NCI-H2107 treated with DMSO at 0.1 percent for 48 hours (cell line): ENCODE results near the gene FABP2.
"Not testable (repeated sequence)": the region's sequence is repeated elsewhere in the genome, so short reads cannot be mapped to it uniquely, and the experiment has no call there.

Experiments
- DNase-seq: peaks from one replicate; lab custom pipeline; 2025; ENCODE audit not compliant: unreplicated experiment; lab: John Stamatoyannopoulos, UW

Gene FABP2

DNA sequence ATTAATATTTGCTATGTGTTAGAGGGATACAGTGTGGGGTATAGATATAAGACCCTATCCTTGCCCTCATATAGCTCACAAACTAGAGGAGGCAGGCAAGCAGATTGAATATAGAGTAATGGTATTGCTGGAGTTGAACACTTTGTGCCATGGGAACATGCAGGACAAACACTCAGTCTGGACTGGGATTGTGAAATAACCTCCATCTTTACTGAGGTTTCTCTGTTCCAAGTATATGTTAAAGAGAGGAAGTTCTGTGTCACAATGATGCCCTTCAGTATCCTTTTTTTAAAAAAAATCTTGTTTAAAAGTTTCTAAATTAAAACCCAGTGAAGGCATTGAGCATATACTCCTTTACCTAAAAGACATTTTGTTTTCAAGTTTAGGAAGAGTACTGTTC is 8.7 kb downstream of the FABP2 start:
- no peak for DNase-seq

DNA sequence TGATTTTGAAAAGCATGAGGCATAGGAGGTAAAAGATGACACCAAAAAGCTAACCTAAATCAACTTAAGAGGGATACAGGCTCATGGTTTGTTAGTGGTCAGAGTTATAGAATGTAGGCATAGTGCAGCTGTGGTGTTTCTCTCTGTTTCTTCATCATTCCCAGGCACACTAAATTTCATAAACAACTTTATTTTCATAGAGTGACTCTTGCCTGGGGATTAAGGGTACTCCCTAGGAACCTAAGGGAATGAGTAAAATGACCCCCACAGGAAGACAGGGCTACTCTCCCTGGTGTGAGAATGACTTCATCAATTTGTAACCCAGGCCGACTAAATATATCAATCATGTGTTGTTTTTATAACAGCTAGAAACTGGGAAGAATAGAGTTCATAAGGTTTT is 11.1 kb downstream of the FABP2 start:
- DNase-seq = no peak

DNA sequence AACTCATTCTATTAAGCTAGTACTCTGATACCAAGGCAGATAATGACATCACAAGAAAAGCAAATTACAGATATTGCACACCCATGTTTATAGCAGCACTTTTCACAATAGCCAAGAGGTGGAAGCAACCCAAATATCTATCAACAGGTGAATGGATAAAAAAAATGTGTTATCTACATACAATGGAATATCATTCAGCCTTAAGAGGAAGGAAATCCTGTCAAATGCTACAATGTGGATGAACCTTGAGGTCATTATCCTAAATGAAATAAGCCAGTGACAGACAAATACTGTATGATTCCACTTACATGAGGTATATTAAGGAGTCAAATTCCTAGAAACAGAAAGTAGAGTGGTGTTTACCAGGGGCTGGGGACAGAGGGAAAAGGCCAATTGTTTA is 14.3 kb downstream of the FABP2 start:
- no peak for DNase-seq

DNA sequence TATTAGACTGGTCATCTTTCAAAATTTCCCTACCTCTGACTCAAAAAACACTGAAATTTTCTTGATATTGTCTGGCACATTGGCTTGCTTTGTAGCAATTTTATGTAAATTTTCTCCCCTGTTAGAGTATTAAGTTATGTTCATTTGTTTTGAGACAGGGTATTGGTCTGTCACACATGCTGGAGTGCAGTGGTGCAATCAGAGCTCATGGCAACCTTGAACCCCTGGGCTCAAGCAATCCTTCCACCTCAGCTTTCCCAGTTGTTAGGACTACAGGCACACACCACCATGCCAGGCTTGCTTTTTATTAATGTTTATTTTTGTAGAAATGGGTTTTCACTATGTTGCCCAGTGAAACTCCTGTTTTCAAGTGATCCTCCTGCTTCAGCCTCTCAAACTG is 17.5 kb downstream of the FABP2 start:
- DNase-seq = no peak

DNA sequence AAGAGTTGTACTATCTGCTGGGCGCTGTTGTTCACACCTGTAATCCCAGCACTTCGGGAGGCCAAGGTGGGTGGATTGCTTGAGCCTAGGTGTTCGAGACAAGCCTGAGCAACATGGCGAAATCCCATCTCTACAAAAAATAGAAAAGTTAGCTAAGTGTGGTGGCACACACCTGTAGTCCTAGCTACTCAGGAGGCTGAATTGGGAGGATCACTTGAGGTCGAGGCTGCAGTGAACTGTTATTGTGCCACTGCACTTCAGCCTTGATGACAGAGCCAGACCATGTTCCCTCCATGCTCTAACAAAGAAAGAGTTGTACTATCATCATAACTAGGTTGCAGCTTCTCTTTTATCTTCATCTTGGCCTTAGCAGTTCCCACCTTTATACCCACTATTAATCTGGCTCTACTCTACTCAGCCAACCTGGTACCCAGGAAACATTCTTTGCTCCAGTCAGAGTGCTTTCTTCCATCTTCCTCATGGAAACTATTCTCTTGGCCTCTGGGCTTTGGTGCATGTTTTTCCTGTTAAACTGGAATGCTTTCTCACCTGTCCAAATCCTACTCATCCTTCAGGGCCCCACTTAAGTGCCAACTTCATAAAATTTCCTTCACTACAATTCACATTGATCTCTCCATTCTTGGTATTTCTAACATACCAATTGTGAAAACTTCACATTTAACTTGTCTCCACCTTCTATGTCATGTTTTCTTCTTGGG is 18.2 kb downstream of the FABP2 start:
- DNase-seq = no peak

DNA sequence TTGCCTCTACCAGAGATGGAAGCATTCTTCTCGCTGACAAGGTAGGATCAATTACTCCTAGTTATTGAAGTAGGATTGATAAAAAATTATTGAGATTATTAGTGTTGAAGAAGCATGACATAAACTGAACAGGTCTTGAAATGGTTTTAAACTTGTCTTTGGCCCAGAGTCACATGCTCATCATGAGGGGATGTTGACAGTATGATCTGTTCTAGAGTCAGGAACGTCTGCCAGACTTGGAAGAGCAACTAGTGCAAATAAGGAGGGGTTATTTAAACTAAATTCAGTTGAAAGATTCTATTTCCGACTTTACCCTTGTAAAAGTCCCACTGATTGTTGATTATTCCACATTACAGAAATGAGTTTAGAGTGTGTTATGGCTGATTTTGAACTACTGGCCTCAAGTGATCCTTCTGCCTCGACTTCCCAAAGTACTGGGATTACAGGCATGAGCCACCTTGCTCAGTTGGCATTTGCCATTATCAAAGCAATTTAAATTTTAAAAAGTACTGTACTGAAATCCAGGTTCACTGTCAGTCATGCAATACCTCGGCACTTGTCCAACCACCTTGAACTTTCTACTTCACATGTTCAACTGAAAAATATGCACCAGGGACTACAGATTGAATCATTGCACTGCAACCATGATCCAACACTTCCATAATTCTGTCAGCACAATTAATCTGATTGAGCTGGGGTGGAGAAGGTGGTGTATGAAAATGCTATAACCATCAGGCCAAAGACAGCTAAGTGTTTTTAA is 19.7 kb downstream of the FABP2 start:
- DNase-seq = no peak

DNA sequence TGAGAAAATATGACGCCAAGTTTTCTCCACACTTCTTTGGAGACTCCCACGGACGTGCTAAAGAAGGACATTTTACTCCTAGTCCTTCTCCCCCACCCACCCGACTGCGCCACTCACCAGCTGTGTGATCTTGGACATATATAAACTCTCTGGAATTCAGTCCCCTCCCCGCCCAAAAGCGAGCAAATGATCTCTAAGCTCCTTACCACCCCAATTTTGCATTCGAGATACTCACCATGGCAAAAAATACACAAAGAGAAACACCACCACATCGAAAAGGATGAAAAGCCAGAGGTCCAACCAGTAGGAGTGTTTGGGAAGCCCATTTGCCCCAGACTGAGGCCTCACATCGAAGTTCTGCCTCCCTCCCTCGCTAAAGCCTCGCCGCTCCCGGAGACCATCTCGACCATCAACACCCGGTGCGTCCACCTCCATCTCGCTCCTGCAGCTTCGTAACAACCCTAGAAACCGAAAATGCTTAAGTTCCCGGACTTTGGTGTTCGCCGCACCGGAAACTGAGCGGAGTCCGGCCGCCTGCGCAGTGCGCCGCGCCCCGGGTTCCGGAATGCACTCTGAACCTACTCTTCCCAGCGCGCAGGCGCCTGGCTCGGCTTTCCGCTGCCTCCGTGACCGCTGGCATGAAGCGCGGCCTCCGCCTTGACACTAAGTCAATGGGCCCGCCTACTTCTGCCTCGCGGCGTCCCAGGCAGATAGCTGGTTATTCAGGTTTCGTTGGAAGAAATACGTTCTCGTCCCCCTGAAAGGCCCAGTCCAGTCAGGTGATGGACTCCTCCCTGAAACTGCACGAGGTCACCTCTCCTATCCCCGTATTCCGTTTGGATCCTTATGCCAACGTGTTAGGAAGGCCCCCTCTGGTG is 21.6 kb downstream of the FABP2 start:
- no peak for DNase-seq

DNA sequence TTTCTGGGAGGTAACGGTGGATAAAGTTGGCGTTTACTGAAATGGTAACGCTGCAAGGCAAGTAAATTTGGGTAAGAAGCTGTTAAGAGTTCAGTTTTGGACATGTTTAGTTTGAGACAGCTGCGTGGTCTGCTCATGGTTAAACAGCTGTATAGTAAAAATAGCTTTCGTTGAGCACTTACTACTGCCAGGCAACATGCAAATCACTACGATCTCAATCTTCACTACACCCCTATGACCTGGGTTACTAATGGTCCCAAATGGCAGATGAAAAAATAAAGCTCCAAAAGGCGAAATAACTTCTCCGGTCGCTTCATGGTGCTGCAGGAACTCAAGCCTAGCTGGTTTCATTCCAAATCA is 22.2 kb downstream of the FABP2 start:
- no peak for DNase-seq

DNA sequence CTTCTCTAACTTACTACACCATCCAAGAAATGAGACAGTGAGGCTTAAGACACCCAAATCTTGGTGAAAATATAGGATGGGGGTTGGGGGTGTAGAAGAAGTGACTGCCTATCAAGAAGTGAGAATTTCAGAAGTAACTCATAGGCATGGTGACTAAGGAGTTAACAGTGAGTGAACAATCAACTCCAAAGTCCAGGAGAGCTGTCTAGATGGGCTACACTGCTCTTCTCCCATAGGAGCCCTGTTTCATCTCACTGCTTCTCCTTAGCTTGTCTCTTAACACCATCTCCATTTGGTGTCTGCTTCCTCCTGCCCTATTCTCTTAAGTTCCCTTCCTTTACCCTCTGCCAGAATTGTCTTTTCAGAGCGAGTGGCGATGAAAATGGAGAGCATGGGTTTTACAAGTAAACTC is 22.7 kb downstream of the FABP2 start:
- no peak for DNase-seq

DNA sequence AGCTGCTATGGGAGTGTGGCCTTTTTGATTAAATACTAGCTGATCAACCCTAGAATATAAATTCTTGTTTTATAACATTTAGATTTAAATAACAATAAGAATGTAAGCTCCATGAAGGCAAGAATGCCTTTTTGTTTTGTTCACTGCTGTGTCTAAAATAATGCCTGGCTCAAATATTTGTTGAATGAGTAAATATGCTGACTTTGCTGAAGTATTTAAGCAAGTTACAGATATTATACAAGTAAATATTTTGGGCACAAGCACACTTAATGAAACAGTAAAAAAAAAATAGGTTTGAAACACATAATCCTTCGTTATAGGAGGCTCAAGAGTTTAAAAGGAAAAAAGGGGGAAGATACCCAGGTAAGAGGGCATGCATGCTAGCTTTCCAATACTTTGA is 24.1 kb downstream of the FABP2 start:
- DNase-seq = no peak

DNA sequence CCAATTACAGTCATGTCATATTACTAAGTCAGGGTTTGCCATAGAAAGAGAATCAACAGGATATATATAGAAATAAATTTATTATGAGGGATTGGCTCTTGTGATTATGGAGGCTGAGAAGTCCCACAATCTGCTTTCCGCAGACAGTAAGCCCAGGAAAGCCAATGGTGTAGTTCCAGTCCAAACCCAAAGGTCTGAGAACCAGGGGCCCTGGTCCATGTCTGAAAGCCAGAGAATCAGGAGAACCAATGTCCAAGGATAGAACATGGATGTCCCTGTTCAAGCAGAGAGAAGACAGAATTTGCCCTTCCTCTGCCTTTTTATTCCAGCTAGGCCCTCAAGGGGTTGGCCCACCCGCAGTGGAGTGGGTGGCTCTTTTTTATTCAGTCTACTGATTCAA is 25.6 kb downstream of the FABP2 start:
- no peak for DNase-seq

DNA sequence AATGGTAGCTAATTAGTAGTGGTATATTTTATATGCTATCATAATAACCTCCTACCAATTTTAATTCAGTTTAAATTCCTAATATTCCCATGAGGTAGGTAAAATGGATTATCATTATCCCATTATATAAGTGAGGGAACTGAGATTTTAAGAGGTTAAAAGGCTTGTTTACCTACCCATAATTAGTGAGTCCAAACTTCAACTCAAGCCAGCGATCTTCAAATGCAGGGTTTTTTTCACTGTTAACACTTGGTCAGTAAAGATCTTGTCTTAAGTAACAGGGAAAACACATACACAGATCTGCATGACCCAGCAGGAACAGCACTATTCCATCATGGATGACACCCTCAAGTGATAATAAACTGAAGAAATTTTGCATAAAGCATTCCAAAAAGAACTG is 31.3 kb downstream of the FABP2 start:
- no peak for DNase-seq

DNA sequence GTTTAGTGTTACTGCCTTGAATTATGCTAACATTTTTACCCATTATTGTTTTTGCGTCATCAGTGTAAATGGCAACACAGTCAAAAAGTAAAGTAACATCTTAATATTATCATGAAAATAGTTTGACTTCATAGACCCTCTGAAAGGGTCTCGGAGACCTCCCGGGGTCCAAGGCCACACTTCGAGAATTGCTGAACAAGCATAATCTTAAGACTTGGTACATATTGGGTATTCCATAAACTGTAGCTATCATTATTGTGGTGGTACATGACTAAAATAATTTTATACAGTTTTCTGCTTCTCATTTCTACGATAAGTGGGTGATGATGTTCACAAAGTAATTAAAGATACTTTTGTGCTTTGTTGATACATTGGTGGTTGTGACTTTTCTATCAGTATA is 32.6 kb downstream of the FABP2 start:
- DNase-seq = no peak

DNA sequence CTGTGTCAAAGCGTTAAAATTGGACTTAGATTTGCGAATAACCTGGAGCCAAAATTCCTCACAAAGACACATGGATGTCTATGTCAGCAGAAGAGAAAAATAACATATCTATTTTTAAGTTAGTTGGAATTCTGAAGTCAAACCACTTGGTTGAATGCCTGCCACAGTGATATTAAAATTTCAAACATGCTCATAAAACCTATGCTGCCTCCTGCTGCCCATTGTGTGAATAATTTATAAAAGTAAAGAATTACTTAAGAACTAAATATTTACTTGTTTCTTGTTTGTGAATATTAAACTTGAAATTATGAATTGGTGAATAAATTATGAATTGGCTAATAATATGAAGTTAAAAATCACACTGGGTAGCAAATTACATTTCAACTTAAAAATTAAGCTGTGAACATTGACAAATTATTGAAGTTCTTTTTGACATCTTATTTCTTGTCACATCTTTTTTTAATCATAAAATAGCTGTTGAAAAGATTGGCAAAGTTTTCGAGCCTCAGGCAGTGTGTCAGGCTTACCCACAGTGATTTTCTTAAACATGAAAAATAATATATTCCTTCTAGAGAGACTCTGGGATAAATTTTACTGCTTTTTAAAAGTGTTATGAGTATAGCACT is 35.4 kb downstream of the FABP2 start:
- no peak for DNase-seq

DNA sequence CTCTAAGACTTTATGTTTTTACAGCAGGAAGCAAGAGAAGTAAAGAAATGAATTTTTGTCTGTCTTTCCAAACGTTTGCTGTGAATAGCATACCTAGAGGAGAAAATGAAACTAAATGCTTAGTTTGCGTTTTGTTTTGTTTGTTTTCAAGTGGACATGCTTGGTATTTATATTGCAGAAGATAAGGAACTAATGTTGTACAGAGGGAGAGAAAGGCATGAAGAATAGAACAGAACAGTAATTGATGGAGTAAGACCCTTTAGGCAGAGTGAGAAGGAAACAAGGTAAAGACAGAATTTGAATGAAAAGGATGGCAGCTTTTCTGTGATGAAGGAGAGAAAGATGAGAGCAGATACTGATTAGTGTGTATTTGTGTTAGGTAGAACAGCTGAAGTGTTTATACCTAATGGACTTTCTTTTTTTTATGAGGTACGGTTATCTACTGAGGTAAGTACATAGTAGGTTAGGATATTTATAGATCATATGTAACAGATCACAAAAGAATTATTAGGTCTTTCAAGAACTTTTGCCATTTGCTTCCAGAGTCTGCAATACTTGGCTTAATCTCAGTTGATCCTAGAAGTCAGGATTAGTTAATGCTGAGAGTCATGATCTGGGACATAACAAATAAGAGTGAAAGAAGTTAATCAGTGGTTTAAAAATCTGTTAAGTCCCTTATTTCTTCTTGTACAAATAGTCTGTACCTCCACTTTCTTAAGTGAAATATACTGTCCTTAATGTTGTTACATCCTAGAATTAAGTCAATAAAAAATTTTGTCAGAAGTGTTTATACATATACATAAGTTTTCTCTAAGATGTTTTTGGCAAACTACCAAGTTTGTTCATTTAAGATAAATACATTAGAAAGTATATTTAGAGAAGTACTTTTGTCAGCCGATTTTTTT is 36.8 kb downstream of the FABP2 start:
- no peak for DNase-seq

DNA sequence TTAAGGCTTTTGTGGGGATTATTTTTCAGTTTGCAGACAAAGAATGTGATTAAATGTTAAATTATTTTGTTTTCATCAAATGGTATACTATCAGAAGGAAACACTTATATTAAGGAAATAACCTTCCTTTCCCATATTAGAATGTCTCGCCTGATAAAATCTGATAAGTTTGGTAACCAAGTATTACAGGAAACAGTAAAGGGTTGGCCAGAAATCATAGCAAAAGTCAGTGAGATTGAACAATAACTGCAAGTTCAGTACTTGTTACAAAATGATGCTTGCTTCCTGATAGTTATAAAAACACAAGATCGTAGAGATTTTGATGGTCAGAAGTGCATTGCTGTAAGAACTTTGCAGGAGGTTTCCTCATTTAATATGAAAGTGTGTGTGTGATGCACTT is 40.5 kb downstream of the FABP2 start:
- DNase-seq = no peak

DNA sequence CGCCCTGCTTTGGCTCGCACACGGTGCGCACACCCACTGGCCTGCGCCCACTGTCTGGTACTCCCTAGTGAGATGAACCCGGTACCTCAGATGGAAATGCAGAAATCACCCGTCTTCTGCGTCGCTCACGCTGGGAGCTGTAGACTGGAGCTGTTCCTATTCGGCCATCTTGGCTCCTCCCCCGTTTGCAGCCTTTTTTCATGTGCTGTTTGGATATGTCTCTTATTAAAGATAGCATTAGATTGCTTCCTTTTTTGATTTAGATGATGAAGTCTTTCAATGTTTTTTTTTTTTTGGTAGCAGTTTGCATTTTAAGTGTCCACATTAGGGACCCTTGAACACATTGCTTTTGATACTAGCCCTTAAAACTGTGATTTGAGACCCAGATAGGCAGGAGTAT is 42.0 kb downstream of the FABP2 start:
- not testable (repeated sequence) for DNase-seq

DNA sequence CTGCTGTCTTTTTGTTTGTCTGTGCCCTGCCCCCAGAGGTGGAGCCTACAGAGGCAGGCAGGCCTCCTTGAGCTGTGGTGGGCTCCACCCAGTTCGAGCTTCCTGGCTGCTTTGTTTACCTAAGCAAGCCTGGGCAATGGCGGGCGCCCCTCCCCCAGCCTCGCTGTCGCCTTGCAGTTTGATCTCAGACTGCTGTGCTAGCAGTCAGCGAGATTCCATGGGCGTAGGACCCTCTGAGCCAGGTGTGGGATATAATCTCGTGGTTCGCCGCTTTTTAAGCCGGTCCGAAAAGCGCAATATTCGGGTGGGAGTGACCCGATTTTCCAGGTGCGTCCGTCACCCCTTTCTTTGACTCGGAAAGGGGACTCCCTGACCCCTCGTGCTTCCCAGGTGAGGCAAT is 42.4 kb downstream of the FABP2 start:
- not testable (repeated sequence) for DNase-seq

DNA sequence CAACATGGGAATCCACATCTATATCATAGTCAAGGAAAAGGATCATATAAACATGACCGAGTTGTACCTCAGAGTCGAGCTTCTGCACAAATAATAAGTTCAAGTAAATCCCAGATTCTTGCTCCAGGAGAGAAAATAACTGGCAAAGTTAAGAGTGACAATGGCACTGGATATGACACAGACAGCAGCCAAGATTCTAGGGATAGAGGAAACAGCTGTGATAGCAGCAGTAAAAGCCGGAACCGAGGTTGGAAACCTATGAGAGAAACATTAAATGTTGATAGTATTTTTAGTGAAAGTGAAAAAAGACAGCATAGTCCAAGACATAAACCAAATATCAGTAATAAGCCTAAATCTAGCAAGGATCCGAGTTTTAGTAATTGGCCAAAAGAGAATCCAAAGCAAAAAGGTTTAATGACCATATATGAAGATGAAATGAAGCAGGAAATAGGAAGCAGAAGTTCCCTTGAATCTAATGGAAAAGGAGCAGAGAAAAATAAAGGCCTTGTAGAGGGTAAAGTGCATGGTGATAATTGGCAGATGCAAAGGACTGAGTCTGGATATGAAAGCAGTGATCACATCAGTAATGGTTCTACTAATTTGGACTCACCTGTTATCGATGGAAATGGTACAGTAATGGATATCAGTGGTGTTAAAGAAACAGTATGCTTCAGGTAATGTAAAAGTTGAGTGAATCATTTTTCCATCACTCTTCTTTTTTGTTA is 50.4 kb downstream of the FABP2 start:
- DNase-seq = no peak

DNA sequence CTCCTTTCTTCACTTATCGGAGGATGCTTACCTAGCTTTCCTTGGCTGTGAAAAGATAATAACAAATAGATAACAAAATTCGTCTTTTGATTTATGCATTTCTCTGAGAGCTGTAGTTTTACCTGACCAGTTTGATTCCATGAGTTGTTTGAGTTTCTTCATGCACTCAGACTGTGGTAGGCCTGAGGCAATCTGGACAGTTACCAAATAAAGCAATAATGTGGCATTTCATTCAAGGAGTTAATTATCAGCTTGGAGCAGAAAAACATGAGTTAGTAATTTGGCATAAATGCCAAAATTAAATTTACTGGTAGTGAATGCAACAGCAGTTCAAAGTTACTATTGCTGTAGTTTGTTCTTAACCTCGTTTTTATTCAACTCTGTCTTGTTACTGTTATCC is 53.5 kb downstream of the FABP2 start:
- DNase-seq = no peak
